ENCODE measurements around the gene EFEMP2.

Gene EFEMP2

DNA sequence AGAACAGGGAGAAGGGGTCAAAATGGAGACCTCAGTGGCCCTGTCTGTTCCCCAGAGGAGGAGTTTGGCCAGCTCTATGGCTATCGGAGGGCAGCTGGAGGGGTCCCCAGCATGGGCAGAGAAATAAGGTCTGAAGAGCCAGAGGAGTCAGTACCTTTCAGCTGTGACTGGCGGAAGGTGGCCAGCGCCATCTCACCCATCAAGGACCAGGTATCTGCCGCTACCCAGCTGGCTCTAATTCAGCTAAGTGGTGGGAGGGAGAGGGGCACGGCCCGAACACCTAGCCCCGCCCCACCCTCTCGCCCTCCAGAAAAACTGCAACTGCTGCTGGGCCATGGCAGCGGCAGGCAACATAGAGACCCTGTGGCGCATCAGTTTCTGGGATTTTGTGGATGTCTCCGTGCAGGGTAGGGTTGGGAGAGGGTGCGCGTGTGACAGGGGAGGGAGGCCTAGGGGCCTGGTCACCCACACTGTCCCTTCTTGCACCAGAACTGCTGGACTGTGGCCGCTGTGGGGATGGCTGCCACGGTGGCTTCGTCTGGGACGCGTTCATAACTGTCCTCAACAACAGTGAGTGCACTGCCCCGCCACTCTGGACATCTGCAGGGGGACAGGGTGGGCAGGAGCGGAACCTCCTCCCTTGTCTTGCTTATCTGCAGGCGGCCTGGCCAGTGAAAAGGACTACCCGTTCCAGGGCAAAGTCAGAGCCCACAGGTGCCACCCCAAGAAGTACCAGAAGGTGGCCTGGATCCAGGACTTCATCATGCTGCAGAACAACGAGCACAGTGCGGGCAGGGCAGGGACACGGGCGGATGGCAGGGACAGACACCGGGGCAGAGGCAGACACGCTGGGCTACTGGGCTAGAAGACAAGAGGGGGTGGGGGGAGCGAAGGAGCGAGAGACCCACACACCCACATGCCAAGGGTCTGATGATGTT is 9.8 kb upstream of the EFEMP2 start:
- Histone ChIP-seq H3K9ac (ENCODE audit: low read depth, low read length) (no peak overlapping the region), H3K9me3 (ENCODE audit: insufficient read depth, low read depth, low read length) (no peaks in the 10 kb centered on the region), H3K36me3 (ENCODE audit: insufficient read depth, low read length) (peaks cover 45% of the 10 kb centered on the region), H3K4me3 (ENCODE audit: low read length) (no peak overlapping the region), H3K27me3 (ENCODE audit: insufficient read depth, low read length) (no peaks in the 10 kb centered on the region), H3K4me1 (ENCODE audit: insufficient read depth, low read length) (peaks cover 1% of the 10 kb centered on the region; the same call in 1 of the 2 replicates), H3K27ac (ENCODE audit: low read depth, low read length) (no peak overlapping the region)
- 96% methylated on average over 30 of the region's 30 CpGs for WGBS

DNA sequence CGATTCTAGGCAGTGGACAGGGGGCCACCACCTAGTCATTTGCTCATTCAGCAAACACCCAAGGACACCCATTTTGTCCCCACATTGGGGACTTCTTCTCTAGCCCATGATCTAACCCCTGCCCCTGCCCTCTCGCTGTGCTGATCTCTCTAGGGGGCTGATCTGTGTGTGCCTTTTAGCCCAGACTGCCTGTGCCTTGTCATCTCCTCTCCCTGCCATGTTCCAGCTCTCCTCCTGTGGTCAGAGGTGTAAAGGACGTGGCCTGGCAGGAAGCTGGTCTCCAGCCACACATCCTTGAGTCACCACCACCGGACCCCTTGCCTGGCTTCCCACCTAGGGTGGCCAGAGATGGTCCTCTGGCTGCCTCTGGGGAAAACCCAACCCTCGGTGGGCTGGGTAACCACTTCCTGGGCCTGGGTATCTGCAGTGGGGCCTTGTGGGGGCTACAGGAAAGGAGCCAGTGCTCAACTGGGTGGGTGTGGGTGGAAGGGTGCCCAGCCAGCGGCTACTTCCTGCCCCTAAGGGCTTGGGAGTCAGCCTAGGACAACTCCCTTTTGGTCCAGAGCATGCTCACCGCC is 8.3 kb upstream of the EFEMP2 start:
- 89% methylated on average over 7 of the region's 7 CpGs for WGBS
- Histone ChIP-seq H3K9ac (ENCODE audit: low read depth, low read length) (no peak overlapping the region), H3K9me3 (ENCODE audit: insufficient read depth, low read depth, low read length) (no peaks in the 10 kb centered on the region), H3K4me3 (ENCODE audit: low read length) (no peak overlapping the region), H3K27ac (ENCODE audit: low read depth, low read length) (no peak overlapping the region), H3K27me3 (ENCODE audit: insufficient read depth, low read length) (no peaks in the 10 kb centered on the region), H3K4me1 (ENCODE audit: insufficient read depth, low read length) (no peaks in the 10 kb centered on the region), H3K36me3 (ENCODE audit: insufficient read depth, low read length) (peaks cover 35% of the 10 kb centered on the region)

GRCh38 chr11:65880027-65880426 is 7.4 kb upstream of the EFEMP2 start:
- WGBS: 88% methylated on average over 7 of the region's 7 CpGs
- no peak overlapping the region for H3K9ac ChIP-seq (ENCODE audit: low read depth, low read length)

DNA sequence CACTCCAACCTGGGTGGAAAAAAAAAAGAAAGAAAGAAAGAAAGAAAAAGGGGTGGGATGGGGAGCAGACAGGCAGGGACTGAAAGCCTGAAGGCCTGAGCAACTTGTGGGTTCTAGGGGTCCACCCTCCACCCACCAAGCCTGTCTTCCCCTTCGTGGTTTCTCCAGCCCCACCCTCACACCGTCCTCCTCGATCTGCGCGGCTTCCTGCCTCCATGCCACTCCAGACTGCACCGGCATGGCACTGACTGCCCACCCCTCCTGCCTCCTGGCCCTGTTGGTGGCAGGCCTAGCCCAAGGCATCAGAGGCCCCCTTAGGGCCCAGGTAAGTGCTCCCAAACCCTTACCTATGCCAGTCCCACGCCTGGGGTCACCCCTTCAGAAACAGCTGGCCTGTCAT is 7.0 kb upstream of the EFEMP2 start, which contains the start of gene CTSW:
TSS of gene CTSW (plus strand) at position 221 of the 400 bp plus-strand sequence. CDS start at position 239, 18 bp downstream.
- no peaks in the 10 kb centered on the region for H3K9me3 ChIP-seq (ENCODE audit: insufficient read depth, low read depth, low read length)
- 84% methylated on average over 7 of the region's 7 CpGs for WGBS
- no peaks in the 10 kb centered on the region for H3K27me3 ChIP-seq (ENCODE audit: insufficient read depth, low read length)
- H3K36me3 ChIP-seq (ENCODE audit: insufficient read depth, low read length): peaks cover 24% of the 10 kb centered on the region
- H3K4me1 ChIP-seq (ENCODE audit: insufficient read depth, low read length): no peaks in the 10 kb centered on the region
- no peak within 1 kb of the TSS for H3K9ac ChIP-seq (ENCODE audit: low read depth, low read length)
- no peak within 1 kb of the TSS for H3K4me3 ChIP-seq (ENCODE audit: low read length)
- H3K27ac ChIP-seq (ENCODE audit: low read depth, low read length): no peak within 1 kb of the TSS

More at GRCh38 chr11:65880027-65880426, 7.4 kb upstream of the EFEMP2 start:
- Histone ChIP-seq H3K4me3 (ENCODE audit: low read length) (no peak overlapping the region), H3K27me3 (ENCODE audit: insufficient read depth, low read length) (no peaks in the 10 kb centered on the region), H3K4me1 (ENCODE audit: insufficient read depth, low read length) (no peaks in the 10 kb centered on the region), H3K36me3 (ENCODE audit: insufficient read depth, low read length) (peaks cover 27% of the 10 kb centered on the region), H3K9me3 (ENCODE audit: insufficient read depth, low read depth, low read length) (no peaks in the 10 kb centered on the region), H3K27ac (ENCODE audit: low read depth, low read length) (no peak overlapping the region)

GRCh38 chr11:65873318-65874156 is 937 bp upstream of the EFEMP2 start:
- Histone ChIP-seq H3K27ac (ENCODE audit: low read depth, low read length) (no peak overlapping the region), H3K9ac (ENCODE audit: low read depth, low read length) (peak overlapping the region; percentile 39; the same call in 1 of the 2 replicates), H3K36me3 (ENCODE audit: insufficient read depth, low read length) (no peaks in the 10 kb centered on the region), H3K4me3 (ENCODE audit: low read length) (peak overlapping the region; percentile 80), H3K9me3 (ENCODE audit: insufficient read depth, low read depth, low read length) (no peaks in the 10 kb centered on the region), H3K4me1 (ENCODE audit: insufficient read depth, low read length) (no peaks in the 10 kb centered on the region; the same call in 1 of the 2 replicates), H3K27me3 (ENCODE audit: insufficient read depth, low read length) (peaks cover 15% of the 10 kb centered on the region)
- WGBS: 10% methylated on average over 54 of the region's 54 CpGs

DNA sequence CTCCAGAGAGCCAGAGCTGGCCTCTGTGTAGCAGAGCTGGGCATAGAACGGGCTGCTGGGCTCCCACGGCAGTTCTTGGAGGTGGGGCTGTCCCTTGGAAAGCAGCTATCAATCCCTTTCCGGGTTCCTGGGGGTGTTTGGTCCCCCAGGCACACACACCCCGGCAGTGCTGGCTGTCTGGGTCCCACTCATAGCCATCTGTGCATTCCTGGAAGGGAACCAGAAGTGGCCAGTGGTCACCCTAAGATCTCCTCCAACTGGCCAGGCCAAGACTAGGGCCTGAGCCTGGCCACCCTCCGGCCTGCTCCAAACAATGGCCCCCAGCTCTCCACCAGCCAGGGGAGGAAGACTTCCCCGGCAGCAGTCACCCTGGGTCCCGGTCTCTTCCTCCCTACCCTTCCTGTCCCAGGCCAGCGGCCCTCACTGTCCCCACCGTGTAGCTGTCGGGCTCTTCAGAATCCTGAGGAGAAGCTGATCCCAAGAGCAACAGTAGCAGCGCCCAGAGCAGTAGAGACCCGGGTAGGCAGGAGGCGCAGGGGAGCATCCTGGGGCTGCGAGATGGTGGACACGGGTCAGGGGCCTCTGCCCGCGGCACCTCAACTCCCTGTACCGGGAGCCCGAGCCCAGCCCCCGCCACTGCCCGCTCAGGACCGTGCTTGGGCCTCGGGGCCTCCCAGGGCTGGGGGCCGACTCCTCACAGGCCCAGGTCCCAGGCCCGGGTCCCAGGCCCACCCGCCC is 620 bp downstream of the EFEMP2 start:
- H3K36me3 ChIP-seq (ENCODE audit: insufficient read depth, low read length): no peaks in the 10 kb centered on the region
- H3K9me3 ChIP-seq (ENCODE audit: insufficient read depth, low read depth, low read length): no peaks in the 10 kb centered on the region
- 33% methylated on average over 26 of the region's 26 CpGs for WGBS
- H3K9ac ChIP-seq (ENCODE audit: low read depth, low read length): peak overlapping the region; percentile 61
- peak overlapping the region; percentile 80 for H3K4me3 ChIP-seq (ENCODE audit: low read length)
- H3K27ac ChIP-seq (ENCODE audit: low read depth, low read length): no peak overlapping the region
- H3K4me1 ChIP-seq (ENCODE audit: insufficient read depth, low read length): no peaks in the 10 kb centered on the region; the same call in 1 of the 2 replicates
- peaks cover 15% of the 10 kb centered on the region for H3K27me3 ChIP-seq (ENCODE audit: insufficient read depth, low read length)

DNA sequence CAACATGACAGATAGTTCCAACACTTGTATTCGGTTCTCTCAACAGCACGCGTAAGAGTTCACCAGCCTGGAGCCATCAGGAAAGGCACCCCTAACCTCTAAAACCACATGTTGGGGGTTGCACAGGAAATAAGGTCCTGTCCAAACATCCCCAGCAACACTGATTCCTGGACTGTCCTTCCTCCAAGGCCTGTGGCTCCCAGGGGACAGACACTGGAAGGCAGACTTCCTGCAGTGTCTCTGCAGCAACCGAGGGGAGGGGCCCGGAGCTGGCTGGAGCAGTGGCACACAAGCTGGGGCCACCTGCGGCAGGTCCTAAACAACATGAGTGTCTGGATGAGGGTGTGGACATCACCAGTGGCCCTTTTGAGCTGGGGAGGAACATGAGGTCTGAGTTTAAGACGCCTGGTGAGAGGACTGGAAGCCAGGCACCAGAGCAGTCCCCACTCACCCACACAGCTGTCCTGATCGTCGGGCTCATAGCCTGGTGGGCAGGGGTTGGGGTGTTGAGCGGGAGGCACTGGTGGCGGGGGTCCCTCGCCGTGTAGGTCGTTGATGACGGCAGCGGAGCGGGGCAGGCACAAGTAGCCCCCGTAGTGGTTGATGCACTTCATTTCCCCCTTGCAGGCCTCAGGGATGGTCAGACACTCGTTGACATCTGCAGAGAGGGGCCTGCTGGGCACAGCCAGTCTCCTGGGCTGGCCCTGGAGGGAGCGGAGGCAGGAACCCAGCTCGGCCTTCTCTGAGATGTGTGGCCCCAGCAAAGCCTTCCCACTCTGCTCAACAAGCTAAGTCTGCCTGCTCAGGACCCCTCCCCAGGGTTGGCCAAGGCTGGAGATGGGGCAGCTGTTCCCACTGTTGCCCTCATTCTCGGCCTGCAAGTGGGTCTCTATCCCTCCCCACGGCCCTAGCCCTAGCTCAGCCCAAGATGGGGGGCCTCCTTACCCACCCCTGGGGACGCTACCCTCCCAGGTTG is 1.6 kb downstream of the EFEMP2 start:
- H3K9me3 ChIP-seq (ENCODE audit: insufficient read depth, low read depth, low read length): no peaks in the 10 kb centered on the region
- no peak overlapping the region for H3K27ac ChIP-seq (ENCODE audit: low read depth, low read length)
- H3K9ac ChIP-seq (ENCODE audit: low read depth, low read length): no peak overlapping the region
- peaks cover 15% of the 10 kb centered on the region for H3K27me3 ChIP-seq (ENCODE audit: insufficient read depth, low read length)
- H3K4me3 ChIP-seq (ENCODE audit: low read length): no peak overlapping the region
- 85% methylated on average over 24 of the region's 24 CpGs for WGBS
- H3K36me3 ChIP-seq (ENCODE audit: insufficient read depth, low read length): peaks cover 10% of the 10 kb centered on the region
- no peaks in the 10 kb centered on the region; the same call in 1 of the 2 replicates for H3K4me1 ChIP-seq (ENCODE audit: insufficient read depth, low read length)

- Histone ChIP-seq H3K9ac (ENCODE audit: low read depth, low read length) (no peak overlapping the region), H3K27me3 (ENCODE audit: insufficient read depth, low read length) (peaks cover 15% of the 10 kb centered on the region), H3K27ac (ENCODE audit: low read depth, low read length) (no peak overlapping the region), H3K9me3 (ENCODE audit: insufficient read depth, low read depth, low read length) (no peaks in the 10 kb centered on the region), H3K4me3 (ENCODE audit: low read length) (no peak overlapping the region), H3K36me3 (ENCODE audit: insufficient read depth, low read length) (peaks cover 17% of the 10 kb centered on the region), H3K4me1 (ENCODE audit: insufficient read depth, low read length) (no peaks in the 10 kb centered on the region; the same call in 1 of the 2 replicates)
- 96% methylated on average over 11 of the region's 11 CpGs for WGBS
Observed at GRCh38 chr11:65870307-65870658, 2.3 kb downstream of the EFEMP2 start.

DNA sequence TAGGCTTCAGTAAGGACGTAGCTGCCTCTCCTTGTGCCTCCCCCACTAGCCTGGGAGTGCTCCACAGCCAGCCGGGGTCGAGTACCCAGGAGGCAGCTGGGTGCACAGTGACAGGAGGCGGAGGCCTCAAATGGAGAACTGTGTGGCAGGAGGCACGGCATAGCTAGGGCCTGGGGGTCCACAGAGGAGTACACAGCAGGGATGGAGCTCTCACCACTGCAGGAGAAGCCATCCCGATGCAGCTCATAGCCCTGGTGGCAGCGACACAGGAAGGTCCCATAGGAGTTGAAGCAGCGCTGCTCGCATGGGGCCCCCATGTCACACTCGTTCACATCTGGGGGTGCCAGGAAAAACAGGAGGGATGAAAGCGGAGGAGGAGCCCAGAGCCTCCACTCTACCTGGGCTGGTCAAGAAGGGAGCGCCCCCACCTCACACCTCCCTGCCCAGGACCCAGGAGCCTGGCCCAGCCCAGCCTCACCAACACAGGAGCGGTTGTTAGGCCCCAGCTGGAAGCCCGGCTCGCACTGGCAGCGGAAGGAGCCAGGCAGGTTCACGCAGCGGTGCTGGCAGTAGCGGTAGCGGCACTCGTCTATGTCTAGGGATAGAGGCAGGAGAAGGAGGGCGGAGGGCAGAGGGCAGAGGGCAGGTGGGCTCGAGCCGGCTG is 2.8 kb downstream of the EFEMP2 start:
- Histone ChIP-seq H3K27ac (ENCODE audit: low read depth, low read length) (no peak overlapping the region), H3K9me3 (ENCODE audit: insufficient read depth, low read depth, low read length) (no peaks in the 10 kb centered on the region), H3K4me1 (ENCODE audit: insufficient read depth, low read length) (no peaks in the 10 kb centered on the region; the same call in 1 of the 2 replicates), H3K4me3 (ENCODE audit: low read length) (no peak overlapping the region), H3K36me3 (ENCODE audit: insufficient read depth, low read length) (peaks cover 22% of the 10 kb centered on the region), H3K9ac (ENCODE audit: low read depth, low read length) (no peak overlapping the region), H3K27me3 (ENCODE audit: insufficient read depth, low read length) (peaks cover 15% of the 10 kb centered on the region)
- 93% methylated on average over 24 of the region's 24 CpGs for WGBS

All from HUES64 (cell line).